Kidney epithelial cell (primary cell): Measurements from ENCODE around the gene FAS. TPM values are rescaled to one million over a fixed set of nuclear protein-coding genes. Genes with fewer than 3 reads are reported as not detected.

Experiments used
- DNase-seq: peaks from one replicate; pipeline ENCODE4 v3.0.0-alpha.2; 2010; ENCODE audit warnings: low read depth
- H3K27me3 ChIP-seq: 2 replicates; pipeline ENCODE4 v1.6.0; 2011; ENCODE audit warnings: low read length; ENCODE audit not compliant: control insufficient read depth, insufficient read depth
- H3K36me3 ChIP-seq: 2 replicates; pipeline ENCODE4 v1.5.1; 2011; ENCODE audit warnings: low read length; ENCODE audit not compliant: control insufficient read depth, insufficient read depth
- H3K4me3 ChIP-seq: 2 replicates; pipeline ENCODE4 v1.5.1; 2011; ENCODE audit warnings: low read depth, mild to moderate bottlenecking, control low read depth, low read length
- total RNA-seq: library from RNA; depleted of rRNA; stranded (reverse); fragments of >200 nt; gene quantifications from 2 replicates; pipeline ENCODE4 v1.2.3, GENCODE V29; 2015
- TF ChIP-seq, protein P1 (sequence below): IDR thresholded peaks from 2 replicates; pipeline ENCODE4 v1.5.1; 2011; ENCODE audit warnings: mild to moderate bottlenecking, moderate library complexity, low read length, control low read depth, inconsistent platforms; ENCODE audit not compliant: insufficient read depth, poor library complexity, severe bottlenecking

FAS gene
- total RNA-seq, 1 donor from 2014 or later: 41.1 TPM

DNA sequence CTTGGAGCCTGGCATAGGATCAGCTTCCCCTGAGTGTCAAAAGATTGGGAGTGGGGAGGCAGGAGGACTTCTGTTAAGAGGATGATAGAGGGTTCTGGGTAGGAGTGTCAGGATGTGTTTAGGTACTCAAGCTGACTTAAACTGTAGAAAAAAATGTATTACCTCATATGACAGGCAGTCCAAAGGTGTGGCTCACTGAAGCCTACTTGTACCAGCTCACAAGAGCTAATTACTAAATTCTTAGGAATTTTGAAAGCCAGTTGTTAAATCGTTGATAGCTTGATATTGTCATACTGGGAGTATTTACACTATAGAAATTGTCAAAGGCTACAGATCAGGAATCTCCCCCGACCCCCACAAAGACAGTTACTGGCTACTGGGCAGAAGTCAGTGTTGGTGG lies 32.1 kb downstream of the FAS start:
- DNase-seq: no peak
- Histone ChIP-seq H3K27me3 (no peaks in the 10 kb centered on the region), H3K4me3 (no peak overlapping the region), H3K36me3 (no peaks in the 10 kb centered on the region)
- TF ChIP-seq, protein P1, sequence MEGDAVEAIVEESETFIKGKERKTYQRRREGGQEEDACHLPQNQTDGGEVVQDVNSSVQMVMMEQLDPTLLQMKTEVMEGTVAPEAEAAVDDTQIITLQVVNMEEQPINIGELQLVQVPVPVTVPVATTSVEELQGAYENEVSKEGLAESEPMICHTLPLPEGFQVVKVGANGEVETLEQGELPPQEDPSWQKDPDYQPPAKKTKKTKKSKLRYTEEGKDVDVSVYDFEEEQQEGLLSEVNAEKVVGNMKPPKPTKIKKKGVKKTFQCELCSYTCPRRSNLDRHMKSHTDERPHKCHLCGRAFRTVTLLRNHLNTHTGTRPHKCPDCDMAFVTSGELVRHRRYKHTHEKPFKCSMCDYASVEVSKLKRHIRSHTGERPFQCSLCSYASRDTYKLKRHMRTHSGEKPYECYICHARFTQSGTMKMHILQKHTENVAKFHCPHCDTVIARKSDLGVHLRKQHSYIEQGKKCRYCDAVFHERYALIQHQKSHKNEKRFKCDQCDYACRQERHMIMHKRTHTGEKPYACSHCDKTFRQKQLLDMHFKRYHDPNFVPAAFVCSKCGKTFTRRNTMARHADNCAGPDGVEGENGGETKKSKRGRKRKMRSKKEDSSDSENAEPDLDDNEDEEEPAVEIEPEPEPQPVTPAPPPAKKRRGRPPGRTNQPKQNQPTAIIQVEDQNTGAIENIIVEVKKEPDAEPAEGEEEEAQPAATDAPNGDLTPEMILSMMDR: no peak

DNA sequence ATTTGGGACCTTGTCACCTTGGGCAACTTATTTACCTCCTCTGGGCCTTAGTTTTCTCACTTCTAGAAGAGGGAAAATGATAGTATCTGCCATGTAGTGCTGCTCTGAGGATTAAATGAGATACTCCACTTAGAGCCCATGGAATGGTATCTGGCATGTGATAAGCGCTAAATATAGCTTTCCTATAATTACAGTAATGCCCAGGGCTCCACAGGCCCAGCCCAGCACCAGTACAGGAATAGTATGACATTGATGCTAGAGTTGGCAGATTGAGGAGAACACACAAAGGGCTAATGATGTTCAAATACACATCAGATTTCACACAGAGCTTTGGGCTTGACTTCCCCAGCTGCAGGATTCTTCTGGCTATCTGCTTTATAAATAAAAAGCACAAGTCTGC lies 34.9 kb downstream of the FAS start:
- TF ChIP-seq, protein P1: no peak
- no peaks in the 10 kb centered on the region for H3K36me3 ChIP-seq
- no peaks in the 10 kb centered on the region for H3K27me3 ChIP-seq
- DNase-seq: no peak
- no peak overlapping the region for H3K4me3 ChIP-seq

DNA sequence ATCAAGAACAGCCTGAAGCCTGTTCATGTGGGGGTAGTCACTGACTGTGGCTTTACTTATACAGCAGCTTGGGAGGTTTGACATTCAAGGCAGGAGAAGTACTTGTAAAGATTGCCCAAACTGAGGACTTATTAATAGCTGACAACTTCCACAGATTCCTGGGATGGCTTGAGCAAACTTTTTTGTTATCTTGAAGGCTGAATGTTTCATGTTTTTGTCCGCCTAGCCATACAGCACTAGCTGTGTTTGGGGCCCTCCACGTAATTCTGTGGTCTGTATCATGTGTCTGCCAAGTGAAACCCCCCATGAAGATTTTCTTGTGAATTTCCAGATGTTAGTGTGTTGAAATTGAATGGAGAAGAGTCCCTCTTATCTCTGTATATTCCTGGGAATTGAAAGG lies 38.6 kb downstream of the FAS start:
- Histone ChIP-seq H3K36me3 (no peaks in the 10 kb centered on the region), H3K4me3 (no peak overlapping the region), H3K27me3 (no peaks in the 10 kb centered on the region)
- TF ChIP-seq, protein P1: no peak
- no peak for DNase-seq

DNA sequence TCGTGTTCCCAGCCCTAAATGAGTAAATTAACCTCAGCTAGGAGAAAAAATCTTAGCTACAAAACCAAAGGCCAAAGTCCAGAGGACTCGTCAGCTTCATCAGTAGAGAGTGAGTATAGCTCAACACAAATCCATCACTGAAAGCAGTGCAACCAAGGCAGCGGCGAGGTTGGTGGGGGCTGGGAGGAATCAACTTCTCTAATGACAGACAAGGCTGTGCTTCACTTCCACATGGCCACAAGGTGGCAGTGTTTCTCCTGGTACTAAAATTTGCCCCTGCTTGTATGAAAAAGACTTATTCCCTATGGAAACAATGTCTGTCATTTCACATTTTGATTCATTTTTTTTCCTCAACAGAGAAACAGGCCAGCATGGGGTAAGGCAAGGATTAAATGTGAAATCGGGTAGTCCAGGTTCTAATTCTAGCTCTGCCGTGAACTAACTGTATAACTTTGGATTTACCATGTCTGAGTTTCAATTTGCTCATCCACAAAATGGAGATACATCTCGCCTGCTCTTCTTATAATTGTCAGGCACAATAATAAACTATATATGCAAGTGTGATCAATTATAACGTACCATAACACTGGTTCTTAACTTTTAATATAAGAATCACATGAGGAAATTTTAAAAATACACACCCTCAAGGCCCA lies 39.3 kb downstream of the FAS start:
- peak; percentile 28 for DNase-seq
- H3K27me3 ChIP-seq: no peaks in the 10 kb centered on the region
- TF ChIP-seq, protein P1: peak; percentile 78

DNA sequence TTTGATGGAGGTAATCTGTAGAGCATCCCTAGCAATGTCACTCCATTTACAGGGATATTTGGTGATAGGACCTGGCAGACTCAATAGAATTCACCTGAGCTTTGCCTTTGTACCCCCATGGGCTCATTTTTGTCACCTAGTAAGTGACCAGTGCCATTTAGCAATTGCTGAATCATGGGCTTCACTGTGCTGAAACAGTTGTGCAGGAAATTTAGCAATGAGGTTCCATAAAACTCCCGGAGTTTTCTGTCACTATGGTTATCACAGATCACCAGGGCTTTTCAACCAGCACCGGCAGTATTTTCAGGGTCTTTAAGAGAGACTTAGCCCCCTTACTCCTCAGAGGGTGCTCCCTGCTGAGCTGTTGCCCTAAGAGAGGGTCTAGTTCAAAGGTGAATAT lies 40.2 kb downstream of the FAS start:
- TF ChIP-seq, protein P1: no peak
- no peaks in the 10 kb centered on the region for H3K27me3 ChIP-seq
- H3K36me3 ChIP-seq: no peaks in the 10 kb centered on the region
- H3K4me3 ChIP-seq: no peak overlapping the region
- DNase-seq: no peak

More for the DNA sequence above, 39.3 kb downstream of the FAS start:
- Histone ChIP-seq H3K36me3 (no peaks in the 10 kb centered on the region), H3K4me3 (no peak overlapping the region)
